ENCODE data around the gene ERF. TPM values are rescaled to one million over a fixed set of nuclear protein-coding genes. Genes with fewer than 3 reads are reported as not detected.

ERF gene
- total RNA-seq, 1 donor from 2014 or later: 111 TPM

GRCh38 chr19:42279155-42279901, 24.4 kb upstream of the ERF start:
- no peaks in the 10 kb centered on the region for H3K9me3 Mint-ChIP-seq (ENCODE audit: low read depth)
- peak overlapping the region; percentile 89 for H3K4me3 Mint-ChIP-seq (ENCODE audit: low read depth)
- DNase-seq (ENCODE audit: low spot score, unreplicated experiment): no peak
- H3K4me1 Mint-ChIP-seq (ENCODE audit: low read depth): peaks cover 25% of the 10 kb centered on the region
- H3K27ac Mint-ChIP-seq: peak overlapping the region; percentile 93
- TF ChIP-seq CTCF (IDR thresholded peaks at IDR 0.05; ENCODE audit: unreplicated experiment): no peak
- peaks cover 5% of the 10 kb centered on the region for H3K36me3 Mint-ChIP-seq (ENCODE audit: insufficient read depth)
- no peaks in the 10 kb centered on the region for H3K27me3 Mint-ChIP-seq

GRCh38 chr19:42278452-42279154, 23.7 kb upstream of the ERF start:
- Mint-ChIP-seq H3K27me3 (no peaks in the 10 kb centered on the region), H3K36me3 (ENCODE audit: insufficient read depth) (peaks cover 5% of the 10 kb centered on the region)

GRCh38 chr19:42277821-42278451, 23.0 kb upstream of the ERF start:
- Mint-ChIP-seq H3K4me3 (ENCODE audit: low read depth) (no peak overlapping the region), H3K36me3 (ENCODE audit: insufficient read depth) (peaks cover 9% of the 10 kb centered on the region), H3K4me1 (ENCODE audit: low read depth) (peaks cover 25% of the 10 kb centered on the region), H3K27me3 (no peaks in the 10 kb centered on the region), H3K9me3 (ENCODE audit: low read depth) (no peaks in the 10 kb centered on the region), H3K27ac (no peak overlapping the region)
- TF ChIP-seq CTCF (IDR thresholded peaks at IDR 0.05; ENCODE audit: unreplicated experiment): no peak
- DNase-seq (ENCODE audit: low spot score, unreplicated experiment): no peak

More at GRCh38 chr19:42278452-42279154, 23.7 kb upstream of the ERF start:
- peak overlapping the region; percentile 93 for H3K27ac Mint-ChIP-seq
- H3K9me3 Mint-ChIP-seq (ENCODE audit: low read depth): no peaks in the 10 kb centered on the region
- peaks cover 25% of the 10 kb centered on the region for H3K4me1 Mint-ChIP-seq (ENCODE audit: low read depth)
- TF ChIP-seq CTCF (IDR thresholded peaks at IDR 0.05; ENCODE audit: unreplicated experiment): no peak
- H3K4me3 Mint-ChIP-seq (ENCODE audit: low read depth): peak overlapping the region; percentile 89
- DNase-seq (ENCODE audit: low spot score, unreplicated experiment): no peak

- H3K9me3 Mint-ChIP-seq (ENCODE audit: low read depth): no peaks in the 10 kb centered on the region
- no peak for DNase-seq (ENCODE audit: low spot score, unreplicated experiment)
- H3K27me3 Mint-ChIP-seq: no peaks in the 10 kb centered on the region
- H3K4me1 Mint-ChIP-seq (ENCODE audit: low read depth): peaks cover 17% of the 10 kb centered on the region
- H3K4me3 Mint-ChIP-seq (ENCODE audit: low read depth): no peak overlapping the region
- TF ChIP-seq CTCF (IDR thresholded peaks at IDR 0.05; ENCODE audit: unreplicated experiment): no peak
- H3K36me3 Mint-ChIP-seq (ENCODE audit: insufficient read depth): peaks cover 9% of the 10 kb centered on the region
- H3K27ac Mint-ChIP-seq: no peak overlapping the region
These were observed 21.9 kb upstream of the ERF start for GRCh38 chr19:42276821-42277220.

DNA sequence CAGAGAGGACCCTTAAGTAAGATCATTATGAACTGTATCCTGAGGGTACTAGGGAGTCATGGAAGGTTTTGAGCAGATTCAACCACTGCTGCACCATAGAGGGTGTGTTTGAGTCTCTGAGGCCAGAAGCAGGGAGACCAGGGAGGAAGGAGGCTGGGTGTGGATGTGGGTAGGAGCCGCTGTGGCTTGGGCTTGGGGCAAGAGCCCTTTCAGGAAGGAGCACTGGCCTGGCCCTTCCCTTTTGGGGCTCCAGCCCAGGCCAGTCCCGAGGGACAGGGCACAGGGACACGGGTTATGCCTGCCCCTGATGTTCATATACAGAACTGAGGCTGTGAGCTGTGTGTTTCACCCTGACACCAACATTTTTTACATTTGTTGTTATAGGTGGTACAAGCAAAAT, 21.4 kb upstream of the ERF start:
- DNase-seq (ENCODE audit: low spot score, unreplicated experiment): no peak
- Mint-ChIP-seq H3K4me1 (ENCODE audit: low read depth) (peaks cover 14% of the 10 kb centered on the region), H3K4me3 (ENCODE audit: low read depth) (no peak overlapping the region), H3K27ac (peak overlapping the region; percentile 23), H3K36me3 (ENCODE audit: insufficient read depth) (peaks cover 12% of the 10 kb centered on the region), H3K27me3 (no peaks in the 10 kb centered on the region), H3K9me3 (ENCODE audit: low read depth) (no peaks in the 10 kb centered on the region)
- no peak for TF ChIP-seq CTCF (IDR thresholded peaks at IDR 0.05; ENCODE audit: unreplicated experiment)
